ENCODE data around the gene NEURL2.

The NEURL2 gene

DNA sequence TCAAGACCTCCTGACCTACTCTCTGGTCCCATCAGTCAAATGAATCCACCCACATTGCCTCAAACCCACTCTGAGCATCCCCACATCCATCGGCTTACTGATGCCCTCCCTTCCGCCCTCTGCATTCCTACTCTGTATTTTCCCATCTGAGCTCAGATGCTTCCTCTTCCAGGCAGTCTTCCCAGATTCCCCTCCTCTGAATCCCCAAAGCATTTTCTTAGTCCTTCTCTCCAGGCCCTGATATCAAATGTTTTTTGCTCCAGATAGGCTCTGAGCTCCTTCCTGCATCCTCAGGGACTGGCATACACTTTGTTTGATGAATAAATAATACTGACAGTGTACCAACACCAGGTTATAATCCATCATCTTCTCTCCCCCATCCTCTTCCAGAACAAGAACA, 17.1 kb upstream of the NEURL2 start:
- Histone ChIP-seq H3K9ac (no peak overlapping the region), H3K4me3 (ENCODE audit: low read depth, low read length) (no peak overlapping the region), H2AFZ (no peak overlapping the region), H3K27ac (no peak overlapping the region), H3K4me2 (ENCODE audit: low read length) (no peak overlapping the region), H3K9me3 (ENCODE audit: control insufficient read depth, low read length) (no peaks in the 10 kb centered on the region), H3K79me2 (no peaks in the 10 kb centered on the region), H3K27me3 (ENCODE audit: control insufficient read depth, insufficient read depth, low read length) (no peaks in the 10 kb centered on the region), H3K36me3 (ENCODE audit: control insufficient read depth, insufficient read depth, low read length) (no peaks in the 10 kb centered on the region), H3K4me1 (peaks cover 8% of the 10 kb centered on the region)
- TF ChIP-seq, protein P1, sequence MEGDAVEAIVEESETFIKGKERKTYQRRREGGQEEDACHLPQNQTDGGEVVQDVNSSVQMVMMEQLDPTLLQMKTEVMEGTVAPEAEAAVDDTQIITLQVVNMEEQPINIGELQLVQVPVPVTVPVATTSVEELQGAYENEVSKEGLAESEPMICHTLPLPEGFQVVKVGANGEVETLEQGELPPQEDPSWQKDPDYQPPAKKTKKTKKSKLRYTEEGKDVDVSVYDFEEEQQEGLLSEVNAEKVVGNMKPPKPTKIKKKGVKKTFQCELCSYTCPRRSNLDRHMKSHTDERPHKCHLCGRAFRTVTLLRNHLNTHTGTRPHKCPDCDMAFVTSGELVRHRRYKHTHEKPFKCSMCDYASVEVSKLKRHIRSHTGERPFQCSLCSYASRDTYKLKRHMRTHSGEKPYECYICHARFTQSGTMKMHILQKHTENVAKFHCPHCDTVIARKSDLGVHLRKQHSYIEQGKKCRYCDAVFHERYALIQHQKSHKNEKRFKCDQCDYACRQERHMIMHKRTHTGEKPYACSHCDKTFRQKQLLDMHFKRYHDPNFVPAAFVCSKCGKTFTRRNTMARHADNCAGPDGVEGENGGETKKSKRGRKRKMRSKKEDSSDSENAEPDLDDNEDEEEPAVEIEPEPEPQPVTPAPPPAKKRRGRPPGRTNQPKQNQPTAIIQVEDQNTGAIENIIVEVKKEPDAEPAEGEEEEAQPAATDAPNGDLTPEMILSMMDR (IDR thresholded peaks at IDR 0.05), result no peak

DNA sequence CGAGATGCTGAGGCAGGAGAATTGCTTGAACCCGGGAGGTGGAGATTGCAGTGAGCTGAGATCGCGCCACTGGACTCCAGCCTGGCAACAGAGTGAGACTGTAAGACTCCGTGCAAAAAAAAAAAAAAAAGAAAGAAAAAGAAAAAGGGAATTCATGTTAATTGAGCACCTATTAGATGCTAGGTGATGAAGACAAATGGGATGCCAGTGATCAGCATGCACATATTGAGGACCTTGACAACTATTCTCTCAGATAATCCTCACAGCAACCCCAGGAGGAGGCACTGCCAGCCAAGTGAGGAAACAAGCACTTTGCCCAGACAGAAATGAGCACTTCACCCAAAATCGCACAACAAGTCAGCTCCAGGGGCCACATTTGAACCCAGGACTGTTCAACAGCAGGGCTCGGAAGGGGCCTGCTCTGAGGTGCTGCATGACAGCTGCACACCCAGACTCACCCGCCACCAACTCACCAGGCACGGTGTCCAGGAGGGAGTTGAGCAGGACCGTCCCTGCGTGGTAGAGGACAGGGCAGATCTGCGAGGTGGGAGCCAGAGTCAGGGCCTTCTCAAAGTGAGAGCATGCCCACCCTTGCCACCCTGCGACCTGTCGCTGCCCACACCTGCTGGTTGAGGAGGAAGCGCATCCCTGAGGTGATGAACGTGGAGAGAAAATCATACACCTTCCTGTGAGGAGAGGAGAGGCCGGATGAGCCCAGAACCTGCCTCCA, 16.4 kb upstream of the NEURL2 start:
- Histone ChIP-seq H2AFZ (no peak overlapping the region), H3K27ac (no peak overlapping the region), H3K9ac (no peak overlapping the region), H3K4me1 (peaks cover 8% of the 10 kb centered on the region), H3K36me3 (ENCODE audit: control insufficient read depth, insufficient read depth, low read length) (no peaks in the 10 kb centered on the region), H3K4me2 (ENCODE audit: low read length) (no peak overlapping the region), H3K4me3 (ENCODE audit: low read depth, low read length) (no peak overlapping the region), H3K9me3 (ENCODE audit: control insufficient read depth, low read length) (no peaks in the 10 kb centered on the region), H3K27me3 (ENCODE audit: control insufficient read depth, insufficient read depth, low read length) (no peaks in the 10 kb centered on the region), H3K79me2 (no peaks in the 10 kb centered on the region)
- TF ChIP-seq, protein P1 (IDR thresholded peaks at IDR 0.05), result no peak

DNA sequence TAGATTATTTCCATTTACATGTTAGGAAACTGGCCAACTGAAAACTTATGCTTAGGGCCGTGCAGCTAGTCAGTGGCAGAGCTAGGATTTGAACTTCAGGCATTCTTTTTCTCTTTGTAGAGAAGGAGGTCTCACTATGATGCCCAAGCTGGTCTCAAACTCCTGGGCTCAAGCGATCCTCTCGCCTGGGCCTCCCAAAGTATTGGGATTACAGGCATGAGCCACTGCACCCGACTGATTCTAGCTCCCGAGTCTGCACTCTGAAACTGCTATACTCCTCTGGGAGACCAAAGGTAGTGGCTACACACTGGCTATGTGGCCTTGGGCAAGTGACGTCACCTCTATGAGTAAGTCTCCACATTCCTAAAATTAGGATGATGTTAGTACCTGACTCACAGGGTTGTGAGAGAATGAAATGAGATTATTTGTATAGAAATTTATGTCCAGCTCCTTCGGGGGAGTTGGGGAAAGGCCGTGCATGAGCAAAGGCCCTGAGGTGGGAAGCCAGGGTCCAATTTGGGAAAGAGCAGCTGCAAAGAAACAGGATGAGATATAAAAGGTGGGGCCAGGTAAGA, 14.6 kb upstream of the NEURL2 start:
- TF ChIP-seq, protein P1 (IDR thresholded peaks at IDR 0.05), result no peak
- no peaks in the 10 kb centered on the region for H3K27me3 ChIP-seq (ENCODE audit: control insufficient read depth, insufficient read depth, low read length)
- no peaks in the 10 kb centered on the region for H3K4me1 ChIP-seq
- H3K9me3 ChIP-seq (ENCODE audit: control insufficient read depth, low read length), result no peaks in the 10 kb centered on the region
- H3K9ac ChIP-seq, result no peak overlapping the region
- no peak overlapping the region for H3K27ac ChIP-seq
- H3K36me3 ChIP-seq (ENCODE audit: control insufficient read depth, insufficient read depth, low read length), result no peaks in the 10 kb centered on the region
- H3K4me2 ChIP-seq (ENCODE audit: low read length), result no peak overlapping the region
- no peak overlapping the region for H2AFZ ChIP-seq
- no peak overlapping the region for H3K4me3 ChIP-seq (ENCODE audit: low read depth, low read length)
- no peaks in the 10 kb centered on the region for H3K79me2 ChIP-seq

DNA sequence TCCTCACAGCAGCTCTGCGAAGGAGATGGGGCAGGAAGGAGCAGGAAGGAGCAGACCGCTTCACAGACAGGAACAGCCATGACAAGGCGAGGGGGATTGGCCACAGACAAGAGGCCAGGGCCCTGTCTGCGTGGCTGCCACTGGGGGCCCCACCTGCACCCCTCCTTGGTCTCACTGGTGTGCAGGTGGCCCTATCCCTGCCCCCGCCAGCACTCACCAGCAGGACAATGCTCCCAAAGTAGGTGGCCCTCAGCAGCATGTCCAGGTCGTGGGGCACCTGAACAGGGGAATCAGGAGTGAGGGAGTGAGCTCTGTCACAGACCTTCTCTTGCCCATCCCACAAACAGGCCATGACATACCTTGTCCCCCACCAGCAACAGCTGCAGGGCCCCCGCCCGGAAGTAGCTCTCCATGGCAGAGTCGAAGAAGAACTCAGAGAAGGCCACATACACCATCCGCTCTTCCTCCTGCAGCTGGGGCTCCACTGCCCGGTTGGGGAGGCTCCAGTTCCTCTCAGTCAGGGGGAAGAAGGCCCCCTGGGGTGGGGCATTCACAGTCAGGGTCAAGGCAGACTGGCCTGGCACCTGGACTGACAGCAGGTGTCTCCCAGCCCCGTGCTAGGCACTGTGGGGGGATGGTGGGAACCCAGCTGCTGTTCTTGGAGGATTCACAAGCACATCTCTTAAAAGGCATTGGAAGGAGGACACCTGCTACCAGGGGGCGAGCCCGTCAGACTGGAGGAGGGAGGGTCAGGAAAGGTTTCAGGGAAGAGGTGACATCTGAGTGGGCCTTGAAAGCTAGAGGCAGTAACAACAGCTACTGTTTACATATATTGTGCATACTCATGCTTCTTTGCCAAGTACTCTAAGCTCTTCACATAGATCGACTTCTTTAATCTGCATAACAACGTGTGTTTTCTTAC, 13.8 kb upstream of the NEURL2 start:
- no peak overlapping the region for H3K4me3 ChIP-seq (ENCODE audit: low read depth, low read length)
- H3K9me3 ChIP-seq (ENCODE audit: control insufficient read depth, low read length), result no peaks in the 10 kb centered on the region
- no peak overlapping the region for H3K9ac ChIP-seq
- H3K36me3 ChIP-seq (ENCODE audit: control insufficient read depth, insufficient read depth, low read length), result no peaks in the 10 kb centered on the region
- H3K4me1 ChIP-seq, result no peaks in the 10 kb centered on the region
- no peak overlapping the region for H3K27ac ChIP-seq
- TF ChIP-seq, protein P1 (IDR thresholded peaks at IDR 0.05), result no peak
- H3K4me2 ChIP-seq (ENCODE audit: low read length), result no peak overlapping the region
- H2AFZ ChIP-seq, result no peak overlapping the region
- H3K79me2 ChIP-seq, result no peaks in the 10 kb centered on the region
- no peaks in the 10 kb centered on the region for H3K27me3 ChIP-seq (ENCODE audit: control insufficient read depth, insufficient read depth, low read length)
